ENCODE measurements around the gene JMJD8. TPM values are rescaled to one million over a fixed set of nuclear protein-coding genes. Genes with fewer than 3 reads are reported as not detected.

JMJD8 gene
- total and polyA plus RNA-seq, 9 of the 15 experiments (the other 6 are each of a cell fraction or from before 2014, with no cell fraction given): 1.2 to 50.6 (median 29.3) TPM

DNA sequence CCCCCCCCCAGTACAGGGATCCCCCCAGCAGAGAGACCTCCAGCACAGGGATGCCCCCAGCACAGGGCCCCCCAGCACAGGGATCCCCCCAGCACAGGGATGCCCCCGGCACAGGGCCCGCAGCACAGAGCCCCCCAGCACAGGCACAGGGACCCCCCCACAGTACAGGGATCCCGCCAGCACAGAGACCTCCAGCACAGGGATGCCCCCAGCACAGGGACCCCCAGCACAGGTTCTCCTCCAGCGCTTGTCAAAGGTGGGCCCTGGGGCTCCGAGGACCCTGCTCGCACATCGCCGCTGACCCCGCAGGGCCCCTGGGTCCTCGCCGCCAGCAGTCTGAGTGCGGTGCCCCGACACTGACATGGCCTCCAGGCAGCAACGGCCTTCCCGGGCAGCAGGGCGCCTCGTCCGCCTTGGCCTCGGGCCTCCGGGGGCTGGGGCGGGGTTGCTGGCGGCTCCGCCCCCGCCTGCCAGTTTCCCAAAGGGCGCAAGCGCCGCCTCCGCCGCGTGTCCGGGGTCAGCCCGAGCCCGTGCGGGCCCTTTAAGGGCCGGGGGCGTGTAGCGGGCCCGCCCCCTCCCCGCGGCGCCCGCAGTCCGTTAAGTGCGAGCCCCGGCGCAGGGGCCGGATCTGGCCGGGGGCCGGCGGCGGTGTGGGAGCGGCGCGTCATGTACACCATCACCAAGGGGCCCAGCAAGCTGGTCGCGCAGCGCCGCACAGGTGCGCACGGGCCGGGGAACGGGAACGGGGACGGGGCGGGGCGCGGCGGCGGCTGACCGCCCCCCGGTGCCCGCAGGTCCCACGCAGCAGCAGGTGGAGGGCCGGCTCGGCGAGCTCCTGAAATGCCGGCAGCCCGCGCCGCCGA is 42.6 kb downstream of the JMJD8 start, which contains the start of gene MCRIP2 (continued):
- TF ChIP-seq, protein P1, sequence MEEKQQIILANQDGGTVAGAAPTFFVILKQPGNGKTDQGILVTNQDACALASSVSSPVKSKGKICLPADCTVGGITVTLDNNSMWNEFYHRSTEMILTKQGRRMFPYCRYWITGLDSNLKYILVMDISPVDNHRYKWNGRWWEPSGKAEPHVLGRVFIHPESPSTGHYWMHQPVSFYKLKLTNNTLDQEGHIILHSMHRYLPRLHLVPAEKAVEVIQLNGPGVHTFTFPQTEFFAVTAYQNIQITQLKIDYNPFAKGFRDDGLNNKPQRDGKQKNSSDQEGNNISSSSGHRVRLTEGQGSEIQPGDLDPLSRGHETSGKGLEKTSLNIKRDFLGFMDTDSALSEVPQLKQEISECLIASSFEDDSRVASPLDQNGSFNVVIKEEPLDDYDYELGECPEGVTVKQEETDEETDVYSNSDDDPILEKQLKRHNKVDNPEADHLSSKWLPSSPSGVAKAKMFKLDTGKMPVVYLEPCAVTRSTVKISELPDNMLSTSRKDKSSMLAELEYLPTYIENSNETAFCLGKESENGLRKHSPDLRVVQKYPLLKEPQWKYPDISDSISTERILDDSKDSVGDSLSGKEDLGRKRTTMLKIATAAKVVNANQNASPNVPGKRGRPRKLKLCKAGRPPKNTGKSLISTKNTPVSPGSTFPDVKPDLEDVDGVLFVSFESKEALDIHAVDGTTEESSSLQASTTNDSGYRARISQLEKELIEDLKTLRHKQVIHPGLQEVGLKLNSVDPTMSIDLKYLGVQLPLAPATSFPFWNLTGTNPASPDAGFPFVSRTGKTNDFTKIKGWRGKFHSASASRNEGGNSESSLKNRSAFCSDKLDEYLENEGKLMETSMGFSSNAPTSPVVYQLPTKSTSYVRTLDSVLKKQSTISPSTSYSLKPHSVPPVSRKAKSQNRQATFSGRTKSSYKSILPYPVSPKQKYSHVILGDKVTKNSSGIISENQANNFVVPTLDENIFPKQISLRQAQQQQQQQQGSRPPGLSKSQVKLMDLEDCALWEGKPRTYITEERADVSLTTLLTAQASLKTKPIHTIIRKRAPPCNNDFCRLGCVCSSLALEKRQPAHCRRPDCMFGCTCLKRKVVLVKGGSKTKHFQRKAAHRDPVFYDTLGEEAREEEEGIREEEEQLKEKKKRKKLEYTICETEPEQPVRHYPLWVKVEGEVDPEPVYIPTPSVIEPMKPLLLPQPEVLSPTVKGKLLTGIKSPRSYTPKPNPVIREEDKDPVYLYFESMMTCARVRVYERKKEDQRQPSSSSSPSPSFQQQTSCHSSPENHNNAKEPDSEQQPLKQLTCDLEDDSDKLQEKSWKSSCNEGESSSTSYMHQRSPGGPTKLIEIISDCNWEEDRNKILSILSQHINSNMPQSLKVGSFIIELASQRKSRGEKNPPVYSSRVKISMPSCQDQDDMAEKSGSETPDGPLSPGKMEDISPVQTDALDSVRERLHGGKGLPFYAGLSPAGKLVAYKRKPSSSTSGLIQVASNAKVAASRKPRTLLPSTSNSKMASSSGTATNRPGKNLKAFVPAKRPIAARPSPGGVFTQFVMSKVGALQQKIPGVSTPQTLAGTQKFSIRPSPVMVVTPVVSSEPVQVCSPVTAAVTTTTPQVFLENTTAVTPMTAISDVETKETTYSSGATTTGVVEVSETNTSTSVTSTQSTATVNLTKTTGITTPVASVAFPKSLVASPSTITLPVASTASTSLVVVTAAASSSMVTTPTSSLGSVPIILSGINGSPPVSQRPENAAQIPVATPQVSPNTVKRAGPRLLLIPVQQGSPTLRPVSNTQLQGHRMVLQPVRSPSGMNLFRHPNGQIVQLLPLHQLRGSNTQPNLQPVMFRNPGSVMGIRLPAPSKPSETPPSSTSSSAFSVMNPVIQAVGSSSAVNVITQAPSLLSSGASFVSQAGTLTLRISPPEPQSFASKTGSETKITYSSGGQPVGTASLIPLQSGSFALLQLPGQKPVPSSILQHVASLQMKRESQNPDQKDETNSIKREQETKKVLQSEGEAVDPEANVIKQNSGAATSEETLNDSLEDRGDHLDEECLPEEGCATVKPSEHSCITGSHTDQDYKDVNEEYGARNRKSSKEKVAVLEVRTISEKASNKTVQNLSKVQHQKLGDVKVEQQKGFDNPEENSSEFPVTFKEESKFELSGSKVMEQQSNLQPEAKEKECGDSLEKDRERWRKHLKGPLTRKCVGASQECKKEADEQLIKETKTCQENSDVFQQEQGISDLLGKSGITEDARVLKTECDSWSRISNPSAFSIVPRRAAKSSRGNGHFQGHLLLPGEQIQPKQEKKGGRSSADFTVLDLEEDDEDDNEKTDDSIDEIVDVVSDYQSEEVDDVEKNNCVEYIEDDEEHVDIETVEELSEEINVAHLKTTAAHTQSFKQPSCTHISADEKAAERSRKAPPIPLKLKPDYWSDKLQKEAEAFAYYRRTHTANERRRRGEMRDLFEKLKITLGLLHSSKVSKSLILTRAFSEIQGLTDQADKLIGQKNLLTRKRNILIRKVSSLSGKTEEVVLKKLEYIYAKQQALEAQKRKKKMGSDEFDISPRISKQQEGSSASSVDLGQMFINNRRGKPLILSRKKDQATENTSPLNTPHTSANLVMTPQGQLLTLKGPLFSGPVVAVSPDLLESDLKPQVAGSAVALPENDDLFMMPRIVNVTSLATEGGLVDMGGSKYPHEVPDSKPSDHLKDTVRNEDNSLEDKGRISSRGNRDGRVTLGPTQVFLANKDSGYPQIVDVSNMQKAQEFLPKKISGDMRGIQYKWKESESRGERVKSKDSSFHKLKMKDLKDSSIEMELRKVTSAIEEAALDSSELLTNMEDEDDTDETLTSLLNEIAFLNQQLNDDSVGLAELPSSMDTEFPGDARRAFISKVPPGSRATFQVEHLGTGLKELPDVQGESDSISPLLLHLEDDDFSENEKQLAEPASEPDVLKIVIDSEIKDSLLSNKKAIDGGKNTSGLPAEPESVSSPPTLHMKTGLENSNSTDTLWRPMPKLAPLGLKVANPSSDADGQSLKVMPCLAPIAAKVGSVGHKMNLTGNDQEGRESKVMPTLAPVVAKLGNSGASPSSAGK (IDR thresholded peaks at IDR 0.05): no peak; the same call in 1 of the 2 replicates
- TF ChIP-seq NFIC (IDR thresholded peaks at IDR 0.05) (peak; percentile 36; the same call in 1 of the 2 replicates), TEAD1 (CRISPR knock-in tag; IDR thresholded peaks at IDR 0.05) (0 out of 4 replicates have a peak, but pooled peaks of 1 of the 2 experiments have one; percentile 18), SIN3A (IDR thresholded peaks at IDR 0.05; ENCODE audit: borderline replicate concordance in 2 of 2, control insufficient read depth in 1 of 2, low read depth in 2 of 2, low read length in 2 of 2) (peak in 1 of 2 experiments; percentile 74; a peak in 1 of 4 replicates), CTBP1 (IDR thresholded peaks at IDR 0.05; ENCODE audit: borderline replicate concordance) (peak; percentile 80)

Data from K562 (cell line).